Inferior parietal cortex (tissue), 1 donor: ENCODE data around the gene RERE.

Experiments used
- DNase-seq: peaks from one replicate; pipeline ENCODE4 v3.0.0-alpha.2; 2016; ENCODE audit errors: extremely low spot score

RERE gene

GRCh38 chr1:8667869-8668594, 149.4 kb downstream of the RERE start:
- no peak for DNase-seq

DNA sequence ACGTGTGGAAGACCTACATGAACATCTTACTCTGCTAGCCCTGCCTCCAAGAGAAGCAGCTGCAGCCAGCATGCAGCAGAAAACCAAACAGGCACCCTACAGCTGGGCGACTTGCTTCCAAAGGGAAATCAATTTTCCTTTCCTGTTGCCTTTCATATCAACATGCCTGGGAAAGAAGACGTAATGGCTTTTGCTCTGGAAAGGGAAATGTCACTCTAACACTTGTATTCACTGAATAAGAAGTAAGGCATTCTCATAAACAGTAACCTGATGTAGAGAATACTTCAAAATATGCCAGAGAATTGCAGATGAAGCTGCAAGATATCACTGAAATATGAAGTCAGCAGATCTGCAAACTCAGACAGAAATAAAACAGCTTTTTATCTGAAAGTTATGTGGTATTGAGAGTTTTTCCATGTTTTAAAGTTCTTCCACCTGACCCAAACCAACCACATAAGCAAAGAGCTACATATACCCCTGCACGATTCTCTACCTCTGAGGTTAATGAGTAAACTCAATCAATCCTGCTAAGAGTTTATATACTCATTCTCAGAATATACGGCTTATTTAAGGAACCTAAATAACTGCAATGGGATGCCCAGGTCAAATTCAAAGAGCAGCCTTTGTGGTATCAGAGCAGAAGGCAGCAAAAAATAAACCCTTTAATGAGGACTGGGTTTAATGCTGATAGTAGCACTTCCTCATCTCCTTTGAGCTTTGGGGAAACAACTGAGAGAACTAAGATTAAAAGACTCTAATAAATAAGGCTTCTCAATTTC, 150.9 kb downstream of the RERE start:
- DNase-seq = no peak

- DNase-seq = no peak
Observed at GRCh38 chr1:8665833-8666232, 151.6 kb downstream of the RERE start.

DNA sequence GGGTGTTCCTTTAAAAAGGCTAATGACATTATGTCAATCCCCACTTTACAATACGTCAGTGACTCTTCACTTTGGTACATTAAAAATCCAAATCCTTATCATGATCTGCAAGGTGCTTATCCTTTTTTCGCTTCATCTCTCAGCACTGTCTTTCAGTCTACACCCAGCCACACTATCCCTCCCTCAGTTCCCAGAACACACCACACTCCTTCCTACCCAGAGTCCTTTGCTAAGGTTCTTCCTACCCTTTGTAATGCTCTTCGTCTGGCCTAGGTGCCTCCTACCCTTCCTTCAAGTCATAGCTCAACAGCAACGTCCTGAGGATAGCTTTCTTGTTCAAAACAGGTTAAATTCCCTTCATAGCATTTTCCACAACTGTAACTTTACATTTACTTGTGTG, 152.6 kb downstream of the RERE start:
- no peak for DNase-seq

DNA sequence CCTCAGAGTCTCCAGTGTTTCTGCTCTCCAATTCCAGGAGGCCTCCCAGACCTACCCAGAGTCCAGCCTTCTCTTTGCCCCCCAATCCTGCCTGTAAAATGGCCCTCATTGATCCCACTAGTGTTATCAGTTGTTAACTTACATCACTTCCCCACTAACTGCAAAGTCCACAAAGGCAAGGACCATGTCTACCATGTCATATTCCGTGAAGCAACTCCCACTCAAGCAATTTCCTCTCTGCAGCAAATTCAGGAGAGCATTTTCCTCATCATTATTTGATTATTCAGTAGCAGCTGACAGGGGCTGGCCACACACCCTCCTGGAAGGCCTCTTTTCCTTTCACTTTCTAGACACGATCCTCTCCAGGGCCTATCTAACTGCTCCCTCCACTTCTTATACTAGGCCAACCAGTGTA, 153.5 kb downstream of the RERE start:
- no peak for DNase-seq

DNA sequence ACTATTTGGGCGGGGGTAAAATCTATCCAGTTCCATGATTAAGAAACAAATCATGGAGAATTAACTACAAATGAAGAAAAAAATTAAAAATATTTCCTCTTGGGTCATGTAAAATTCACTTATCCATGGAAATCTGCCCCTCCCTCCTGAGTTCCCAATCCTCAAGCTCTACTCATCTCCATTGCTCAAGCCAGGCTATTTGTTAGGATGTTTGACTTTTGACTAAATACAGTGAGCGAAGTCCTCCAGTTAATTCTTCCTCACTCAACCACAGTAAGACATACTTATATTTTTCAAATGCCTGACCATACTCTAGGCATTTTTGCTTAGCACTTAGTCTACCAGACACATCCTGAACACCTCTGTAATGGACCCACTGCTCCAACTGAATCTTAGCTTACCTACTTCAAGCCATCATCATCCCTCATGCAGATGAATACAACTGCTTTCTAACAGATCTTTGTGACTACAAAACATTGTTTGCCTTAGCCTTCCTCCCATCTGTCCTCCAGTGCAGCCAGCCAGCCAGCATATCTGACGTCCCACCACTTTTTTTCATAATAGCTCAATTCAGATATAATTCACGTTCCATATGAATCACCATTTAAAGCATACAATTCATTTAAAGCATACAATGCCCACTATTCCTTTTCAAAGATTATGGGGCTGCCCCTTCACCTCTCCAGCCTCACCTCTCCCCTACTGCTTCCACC, 154.2 kb downstream of the RERE start:
- DNase-seq = no peak

DNA sequence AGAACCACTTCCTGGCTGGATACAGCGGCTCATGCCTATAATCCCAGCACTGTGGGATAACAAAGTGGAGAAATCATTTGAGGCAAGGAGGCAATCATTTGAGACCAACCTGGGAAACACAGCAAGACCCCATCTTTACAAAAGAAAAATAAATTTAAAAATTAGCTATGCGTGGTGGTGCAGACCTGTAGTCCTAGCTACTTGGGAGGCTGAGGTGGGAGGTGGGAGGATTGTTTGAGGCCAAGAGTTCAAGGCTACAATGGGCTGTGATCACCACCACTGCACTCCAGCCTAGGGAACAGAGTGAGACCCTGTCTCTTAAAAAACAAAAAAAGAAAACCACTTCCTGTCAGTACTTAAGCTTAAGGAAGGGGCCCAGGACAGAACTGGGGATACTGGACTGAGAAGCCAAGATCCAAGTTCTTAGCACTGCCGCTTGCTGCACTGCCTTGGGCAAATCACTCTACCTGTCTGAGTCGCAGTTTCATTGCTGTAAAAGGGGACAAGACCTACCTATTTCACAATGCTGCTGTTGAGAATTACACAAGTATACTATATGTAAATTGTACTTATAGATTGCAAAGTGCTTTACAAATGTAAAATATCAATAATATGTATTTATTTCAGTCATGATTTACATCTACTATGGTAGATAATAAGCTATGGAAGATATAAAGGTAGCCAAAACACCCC, 154.9 kb downstream of the RERE start:
- DNase-seq = no peak

DNA sequence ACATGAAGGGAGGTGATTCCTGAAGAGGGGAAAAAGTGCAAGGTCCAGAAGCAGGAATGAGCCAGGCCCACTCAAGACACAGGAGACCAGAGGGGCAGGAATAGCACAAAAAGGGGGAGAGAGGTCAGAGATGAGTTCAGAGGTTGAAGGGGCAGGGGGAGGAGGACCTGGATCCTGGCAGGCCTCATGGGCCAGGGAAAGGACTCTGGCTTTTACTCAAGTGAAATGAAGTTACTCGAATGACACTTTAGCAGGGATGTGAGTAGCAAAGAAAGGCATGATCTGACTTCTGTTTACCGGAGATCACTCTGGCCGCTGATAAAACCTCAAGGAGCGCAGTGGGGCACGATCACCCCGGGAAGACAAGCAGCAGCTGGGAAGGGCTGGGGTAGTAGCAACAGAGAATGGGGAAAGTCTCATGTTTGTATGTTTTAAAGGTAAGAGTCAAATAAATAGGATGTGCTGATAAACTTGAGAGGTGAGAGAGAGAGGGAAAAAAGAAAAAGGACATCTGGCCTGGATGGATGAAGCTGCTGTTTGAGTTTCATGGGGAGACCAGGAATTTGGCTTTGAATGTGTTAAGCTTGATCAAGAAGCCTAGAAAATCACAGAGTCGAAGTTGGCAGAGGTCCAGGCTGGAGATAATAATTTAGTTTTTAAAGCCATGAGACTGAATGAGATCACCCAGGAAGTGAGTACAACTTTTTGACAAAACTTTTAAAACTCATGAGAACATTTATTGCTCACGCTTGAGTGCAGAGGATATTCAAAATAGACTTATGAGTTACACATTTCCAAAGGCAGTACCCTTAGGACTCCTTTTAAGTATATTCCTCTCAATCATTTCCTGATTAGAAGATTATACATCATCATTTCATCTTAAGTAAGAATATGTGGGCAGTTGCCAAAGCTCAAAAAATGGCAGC, 156.0 kb downstream of the RERE start:
- DNase-seq = no peak

- peak; percentile 73 for DNase-seq
Observed at GRCh38 chr1:8660411-8660828, 157.0 kb downstream of the RERE start.

GRCh38 chr1:8659593-8659992, 157.8 kb downstream of the RERE start:
- no peak for DNase-seq

- DNase-seq = no peak
Observed at GRCh38 chr1:8653878-8654277, 163.6 kb downstream of the RERE start.

- no peak for DNase-seq
Observed at GRCh38 chr1:8652467-8653046, 164.9 kb downstream of the RERE start.

GRCh38 chr1:8651962-8652361, 165.5 kb downstream of the RERE start:
- DNase-seq = no peak

DNA sequence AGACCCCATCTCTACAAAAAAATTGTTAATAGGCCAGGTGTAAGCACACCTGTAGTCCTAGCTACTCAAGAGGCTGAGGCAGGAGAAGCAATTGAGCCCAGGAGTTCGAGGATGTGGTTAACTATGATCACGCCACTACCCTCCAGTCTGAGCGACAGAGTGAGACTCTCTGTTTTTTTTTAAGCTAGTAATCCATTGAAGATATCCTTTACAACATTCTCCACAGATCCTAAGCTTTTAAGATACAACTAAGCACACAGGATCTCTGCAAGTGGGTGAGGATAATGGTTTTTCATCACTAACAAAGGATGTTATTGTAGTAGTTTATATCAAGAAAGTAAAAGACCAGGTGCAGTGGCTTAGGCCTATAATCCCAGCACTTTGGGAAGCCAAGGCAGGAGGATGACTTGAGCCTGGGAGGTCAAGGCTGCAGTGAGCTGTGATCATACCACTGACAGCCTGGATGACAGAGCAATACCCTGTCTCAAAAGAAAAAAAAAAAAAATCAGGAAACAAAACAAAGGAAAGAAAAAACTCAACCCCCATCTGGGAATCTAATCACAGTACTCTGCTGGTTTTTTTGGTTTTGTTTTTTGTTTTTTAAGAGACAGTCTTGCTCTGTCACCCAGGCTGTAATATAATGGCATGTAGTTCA, 166.1 kb downstream of the RERE start:
- DNase-seq = no peak

- DNase-seq = no peak
Observed at GRCh38 chr1:8649875-8650274, 167.6 kb downstream of the RERE start.

DNA sequence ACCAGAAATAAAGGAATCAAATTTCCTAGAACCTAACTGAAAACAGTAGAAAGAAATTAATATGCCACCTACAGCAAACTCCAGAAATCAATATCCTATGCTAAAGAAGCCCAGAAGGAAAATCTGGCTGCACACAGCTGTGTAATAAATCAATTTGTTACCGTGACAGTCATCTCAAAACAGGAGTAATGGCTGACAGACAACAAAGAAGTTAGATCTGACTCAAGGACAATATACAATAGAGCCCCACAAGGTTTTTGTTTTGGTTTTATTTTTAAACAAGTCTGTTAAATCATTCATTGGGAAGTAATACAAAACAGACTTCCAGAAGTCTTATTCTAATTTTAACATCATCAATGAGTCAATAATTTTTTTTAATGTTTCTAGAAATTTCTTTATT, 168.4 kb downstream of the RERE start:
- no peak for DNase-seq

DNA sequence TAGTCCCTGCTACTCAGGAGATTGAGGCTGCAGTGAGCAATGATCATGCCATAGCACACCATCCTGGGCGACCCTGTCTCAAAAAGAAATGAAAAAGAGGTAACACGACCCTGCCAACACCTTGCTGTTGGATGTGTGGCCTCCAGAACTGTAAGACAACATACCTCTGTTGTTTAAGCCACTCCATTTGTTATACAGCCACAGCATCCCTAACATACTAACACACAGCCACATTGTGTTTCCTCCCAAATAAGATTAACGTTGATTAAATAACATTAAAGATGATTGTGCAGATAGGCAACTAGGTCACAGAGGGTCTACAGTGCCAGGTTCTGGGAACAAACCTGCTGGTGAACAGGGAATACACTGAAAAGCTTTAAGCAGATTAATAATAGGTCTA, 170.4 kb downstream of the RERE start:
- no peak for DNase-seq

DNA sequence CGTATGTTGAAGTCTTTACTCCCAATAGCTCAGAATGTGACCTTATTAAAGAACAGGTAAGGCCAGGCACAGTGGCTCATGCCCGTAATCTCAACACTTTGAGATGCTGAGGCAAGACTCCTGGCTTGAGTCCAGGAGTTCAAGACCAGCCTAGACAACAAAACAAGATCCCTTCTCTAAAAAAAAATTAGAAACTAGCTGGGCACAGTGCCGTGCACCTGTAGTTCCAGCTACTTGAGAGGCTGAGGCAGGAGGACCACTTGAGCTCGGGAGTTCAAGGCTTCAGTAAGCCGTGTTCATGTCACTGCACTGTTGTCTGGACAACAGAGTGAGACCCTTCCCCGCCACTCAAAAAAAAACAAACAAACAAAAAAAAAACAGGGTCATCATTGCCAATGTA, 171.3 kb downstream of the RERE start:
- no peak for DNase-seq

DNA sequence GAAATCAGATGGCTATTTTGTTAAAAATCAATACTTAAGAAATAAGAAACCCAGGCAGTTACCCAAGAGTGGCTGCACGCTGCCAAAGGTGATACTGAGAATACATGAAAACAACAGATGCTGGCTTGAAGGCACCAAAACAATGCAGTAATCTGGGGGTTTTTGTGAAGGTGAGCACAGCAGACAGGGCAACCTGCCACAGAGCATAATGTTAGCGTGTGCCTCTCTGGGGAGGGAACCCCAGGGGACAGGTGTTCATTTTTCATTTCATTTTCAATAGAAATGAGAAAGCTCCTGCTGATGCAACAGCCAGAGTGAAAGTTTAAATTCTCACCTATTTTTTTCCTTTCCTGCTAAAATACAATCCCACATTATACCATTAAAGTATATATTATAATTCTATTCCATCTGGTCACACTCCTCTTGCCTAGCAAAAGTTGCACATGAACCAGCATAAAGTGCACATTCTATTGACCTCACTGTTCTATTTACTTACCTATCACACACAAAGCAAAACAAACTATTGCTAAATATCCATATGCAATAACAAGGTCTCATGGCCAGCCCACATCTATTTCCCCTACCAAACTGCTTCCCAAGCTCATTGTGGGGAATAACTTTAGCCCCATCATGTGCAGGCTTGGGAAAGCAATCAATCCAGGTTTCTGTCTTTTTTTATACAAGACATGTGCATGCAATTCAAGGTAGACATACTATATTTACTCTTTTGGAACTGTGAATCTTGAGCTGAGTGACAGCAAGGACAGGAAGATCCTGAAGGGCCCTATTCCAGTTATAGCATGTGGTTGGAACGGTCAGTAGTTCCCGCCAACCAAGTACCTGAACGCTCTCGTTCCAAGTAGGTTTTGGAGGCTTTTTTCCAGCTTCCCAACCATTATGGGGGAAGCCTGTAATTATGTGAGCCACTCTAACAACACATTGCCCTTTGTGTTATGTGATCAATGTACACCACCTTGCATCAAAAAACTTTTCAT, 173.6 kb downstream of the RERE start:
- DNase-seq = no peak
